H9 (cell line): ENCODE measurements around the gene PCBD2. TPM values are rescaled to one million over a fixed set of nuclear protein-coding genes. Genes with fewer than 3 reads are reported as not detected.

Experiments
- DNase-seq: peaks from one replicate; pipeline ENCODE4 v3.0.0-alpha.2; 2017
- H2AFZ ChIP-seq: one replicate; pipeline ENCODE4 v1.6.1; 2013; ENCODE audit warnings: mild to moderate bottlenecking, low read length, control low read depth, moderate library complexity
- H2AK5ac ChIP-seq: 2 replicates; pipeline ENCODE4 v1.6.1; 2013; ENCODE audit warnings: low read length, control low read depth, mixed read lengths; ENCODE audit not compliant: insufficient read length
- H2BK120ac ChIP-seq: one replicate; pipeline ENCODE4 v1.6.1; 2013; ENCODE audit warnings: low read depth, mild to moderate bottlenecking, low read length, control low read depth, inconsistent platforms; ENCODE audit not compliant: poor library complexity, severe bottlenecking
- H2BK12ac ChIP-seq: 2 replicates; pipeline ENCODE4 v1.6.1; 2013; ENCODE audit warnings: low read length, control low read depth, mixed read lengths, low read depth; ENCODE audit not compliant: insufficient read length
- H2BK15ac ChIP-seq: 2 replicates; pipeline ENCODE4 v1.6.1; 2013; ENCODE audit warnings: low read depth, low read length, control low read depth
- H2BK20ac ChIP-seq: one replicate; pipeline ENCODE4 v1.6.1; 2013; ENCODE audit warnings: low read depth, mild to moderate bottlenecking, low read length, control low read depth, inconsistent platforms; ENCODE audit not compliant: poor library complexity, severe bottlenecking
- H2BK5ac ChIP-seq: 2 replicates; pipeline ENCODE4 v1.6.1; 2013; ENCODE audit warnings: low read length, control low read depth, mixed read lengths; ENCODE audit not compliant: insufficient read length
- H3K14ac ChIP-seq: 2 replicates; pipeline ENCODE4 v1.6.1; 2013; ENCODE audit warnings: low read length, control low read depth; ENCODE audit not compliant: insufficient read depth
- H3K18ac ChIP-seq: 2 replicates; pipeline ENCODE4 v1.6.1; 2013; ENCODE audit warnings: low read depth, mild to moderate bottlenecking, mixed read lengths, low read length, control low read depth; ENCODE audit not compliant: insufficient read length
- H3K23ac ChIP-seq: 2 replicates; pipeline ENCODE4 v1.6.1; 2013; ENCODE audit warnings: low read length, control low read depth, mixed read lengths, low read depth; ENCODE audit not compliant: insufficient read length
- H3K23me2 ChIP-seq: 2 replicates; pipeline ENCODE4 v1.6.1; 2013; ENCODE audit warnings: low read depth, mild to moderate bottlenecking, mixed read lengths, low read length, control low read depth; ENCODE audit not compliant: insufficient read length, poor library complexity, severe bottlenecking
- H3K27ac ChIP-seq: 2 replicates; pipeline ENCODE4 v1.5.1; 2013; ENCODE audit warnings: low read length, control low read depth, mixed read lengths, low read depth; ENCODE audit not compliant: insufficient read length
- H3K27me3 ChIP-seq: 2 replicates; pipeline ENCODE4 v1.6.1; 2013; ENCODE audit warnings: low read length, control low read depth, inconsistent platforms; ENCODE audit not compliant: insufficient read depth
- H3K4ac ChIP-seq: 2 replicates; pipeline ENCODE4 v1.6.1; 2013; ENCODE audit warnings: low read depth, mild to moderate bottlenecking, control low read depth, inconsistent platforms, low read length, moderate library complexity
- H3K4me1 ChIP-seq: 2 replicates; pipeline ENCODE4 v1.6.1; 2013; ENCODE audit warnings: low read length, control low read depth, inconsistent platforms; ENCODE audit not compliant: insufficient read depth
- H3K4me2 ChIP-seq: 2 replicates; pipeline ENCODE4 v1.6.1; 2013; ENCODE audit warnings: low read length, control low read depth, mixed read lengths; ENCODE audit not compliant: insufficient read length, insufficient read depth
- H3K56ac ChIP-seq: 2 replicates; pipeline ENCODE4 v1.6.1; 2013; ENCODE audit warnings: low read depth, mild to moderate bottlenecking, mixed read lengths, low read length, control low read depth; ENCODE audit not compliant: insufficient read length
- H3K79me1 ChIP-seq: 2 replicates; pipeline ENCODE4 v1.6.1; 2013; ENCODE audit warnings: low read depth, mild to moderate bottlenecking, moderate library complexity, low read length, control low read depth, inconsistent platforms; ENCODE audit not compliant: insufficient read depth, poor library complexity, severe bottlenecking
- H3K79me2 ChIP-seq: 2 replicates; pipeline ENCODE4 v1.6.1; 2013; ENCODE audit warnings: low read length, control low read depth, inconsistent platforms; ENCODE audit not compliant: insufficient read depth
- H3K9ac ChIP-seq: 2 replicates; pipeline ENCODE4 v1.6.1; 2013; ENCODE audit warnings: low read length, control low read depth, mixed read lengths; ENCODE audit not compliant: insufficient read length; ENCODE audit errors: extremely low read depth
- H3K9me3 ChIP-seq: one replicate; pipeline ENCODE4 v1.6.1; 2013; ENCODE audit warnings: low read depth, low read length, inconsistent platforms; ENCODE audit not compliant: control insufficient read depth
- H3T11ph ChIP-seq: one replicate; pipeline ENCODE4 v1.6.1; 2013; ENCODE audit warnings: mild to moderate bottlenecking, low read length, control low read depth, inconsistent platforms
- H4K20me1 ChIP-seq: one replicate; pipeline ENCODE4 v1.6.1; 2013; ENCODE audit not compliant: control insufficient read depth, insufficient read length, insufficient read depth
- H4K5ac ChIP-seq: 2 replicates; pipeline ENCODE4 v1.6.1; 2013; ENCODE audit warnings: low read depth, mild to moderate bottlenecking, mixed read lengths, low read length, control low read depth; ENCODE audit not compliant: insufficient read length
- H4K8ac ChIP-seq: replicated peaks from 2 replicates; pipeline ENCODE4 v1.6.1; 2013; ENCODE audit warnings: low read length, control low read depth, mixed read lengths, low read depth; ENCODE audit not compliant: insufficient read length
- H4K91ac ChIP-seq: 2 replicates; pipeline ENCODE4 v1.6.1; 2013; ENCODE audit warnings: low read depth, mild to moderate bottlenecking, moderate library complexity, mixed read lengths, low read length, control low read depth; ENCODE audit not compliant: insufficient read length
- H3K27ac Mint-ChIP-seq, 3 experiments: 2 replicates in 2 of 3; 3 replicates in 1 of 3; pipeline ENCODE4 v1.8.0; 2020 to 2021; ENCODE audit warnings: mixed read lengths in 3 of 3, mild to moderate bottlenecking in 1 of 3, moderate library complexity in 1 of 3
- H3K27me3 Mint-ChIP-seq: 2 replicates; pipeline ENCODE4 v1.8.0; 2021; ENCODE audit warnings: low read depth, mild to moderate bottlenecking, moderate library complexity, mixed read lengths
- H3K36me3 Mint-ChIP-seq, 3 experiments: 2 replicates in 2 of 3; 3 replicates in 1 of 3; pipeline ENCODE4 v1.8.0; 2020 to 2021; ENCODE audit warnings: low read depth in 3 of 3, mixed read lengths in 3 of 3; ENCODE audit not compliant: insufficient read depth in 1 of 3
- H3K4me1 Mint-ChIP-seq, 2 experiments: 2 replicates each; pipeline ENCODE4 v1.8.0; 2020; ENCODE audit warnings: mixed read lengths in 2 of 2
- H3K4me3 Mint-ChIP-seq, 2 experiments: 2 replicates in 1 of 2; 3 replicates in 1 of 2; pipeline ENCODE4 v1.8.0; 2020 to 2021; ENCODE audit warnings: mild to moderate bottlenecking in 2 of 2, mixed read lengths in 2 of 2, moderate library complexity in 1 of 2
- H3K9me3 Mint-ChIP-seq, 2 experiments: 2 replicates in 1 of 2; 3 replicates in 1 of 2; pipeline ENCODE4 v1.8.0; 2020; ENCODE audit warnings: mild to moderate bottlenecking in 2 of 2, mixed read lengths in 2 of 2, moderate library complexity in 1 of 2
- WGBS: extraction: QIAGEN DNeasy Blood & Tissue Kit; methylation state at CpG from one replicate; pipeline ENCODE4 v1.1.7; 2013; ENCODE audit warnings: missing lambda C conversion rate, low lambda C conversion rate, mixed read lengths; ENCODE audit not compliant: insufficient read length; ENCODE audit errors: extremely low coverage; 5-methylcytosine and 5-hydroxymethylcytosine counted together
- total RNA-seq: library from RNA; stranded (reverse); gene quantifications from 2 replicates; pipeline ENCODE4 v1.2.1, GENCODE V29; 2021
- TF ChIP-seq, protein P1 (sequence below): fragments of 200-600 bp; sonication (generic); conservative IDR thresholded peaks from 3 replicates; pipeline ENCODE4 v1.8.0; 2021; ENCODE audit warnings: antibody characterized with exemption, mild to moderate bottlenecking

The PCBD2 gene
- total RNA-seq, 1 experiment from 2014 or later = 11.9 TPM

- H3K14ac ChIP-seq = no peak overlapping the region
- H2BK5ac ChIP-seq = no peak overlapping the region
- no peaks in the 10 kb centered on the region for H3K9me3 ChIP-seq
- no peak overlapping the region for H3K23ac ChIP-seq
- no peak overlapping the region for H3K4me2 ChIP-seq
- H2AK5ac ChIP-seq = no peak overlapping the region
- no peak overlapping the region for H2BK15ac ChIP-seq
- DNase-seq = no peak
- H3K4me3 Mint-ChIP-seq = no peak overlapping the region; a peak in 1 of 5 replicates
- H2AFZ ChIP-seq = no peak overlapping the region
- H3K4me1 ChIP-seq = 0 out of 2 replicates have a peak, but pooled peaks cover 3% of the 10 kb centered on the region
- no peak overlapping the region for H4K8ac ChIP-seq
- no peak overlapping the region for H3K4ac ChIP-seq
- no peaks in the 10 kb centered on the region for H3K79me1 ChIP-seq
- peaks cover 5 to 8% of the 10 kb centered on the region in 2 experiments for H3K4me1 Mint-ChIP-seq
- H3K27me3 Mint-ChIP-seq = no peaks in the 10 kb centered on the region
- H3K56ac ChIP-seq = no peak overlapping the region
- H2BK12ac ChIP-seq = no peak overlapping the region
- H3K36me3 Mint-ChIP-seq = peaks cover 0 to 10% (median 0%) of the 10 kb centered on the region in 3 experiments; a peak in 2 of 7 replicates
- no peak overlapping the region for H3K9ac ChIP-seq
- peak overlapping the region in 1 of 3 experiments; percentile 48; a peak in 1 of 7 replicates for H3K27ac Mint-ChIP-seq
- no peak overlapping the region for H3K27ac ChIP-seq
- no peaks in the 10 kb centered on the region for H3K9me3 Mint-ChIP-seq
- H3K27me3 ChIP-seq = no peaks in the 10 kb centered on the region
- H2BK20ac ChIP-seq = no peak overlapping the region
- WGBS = no CpG with 5 or more reads among the region's 10 CpGs
- H2BK120ac ChIP-seq = no peak overlapping the region
- H3T11ph ChIP-seq = no peak overlapping the region
- no peaks in the 10 kb centered on the region for H3K79me2 ChIP-seq
- no peak overlapping the region for H3K18ac ChIP-seq
- no peaks in the 10 kb centered on the region for H3K23me2 ChIP-seq
- no peak overlapping the region for H4K5ac ChIP-seq
- H4K20me1 ChIP-seq = no peaks in the 10 kb centered on the region
- H4K91ac ChIP-seq = peak overlapping the region; percentile 53
- TF ChIP-seq, protein P1, sequence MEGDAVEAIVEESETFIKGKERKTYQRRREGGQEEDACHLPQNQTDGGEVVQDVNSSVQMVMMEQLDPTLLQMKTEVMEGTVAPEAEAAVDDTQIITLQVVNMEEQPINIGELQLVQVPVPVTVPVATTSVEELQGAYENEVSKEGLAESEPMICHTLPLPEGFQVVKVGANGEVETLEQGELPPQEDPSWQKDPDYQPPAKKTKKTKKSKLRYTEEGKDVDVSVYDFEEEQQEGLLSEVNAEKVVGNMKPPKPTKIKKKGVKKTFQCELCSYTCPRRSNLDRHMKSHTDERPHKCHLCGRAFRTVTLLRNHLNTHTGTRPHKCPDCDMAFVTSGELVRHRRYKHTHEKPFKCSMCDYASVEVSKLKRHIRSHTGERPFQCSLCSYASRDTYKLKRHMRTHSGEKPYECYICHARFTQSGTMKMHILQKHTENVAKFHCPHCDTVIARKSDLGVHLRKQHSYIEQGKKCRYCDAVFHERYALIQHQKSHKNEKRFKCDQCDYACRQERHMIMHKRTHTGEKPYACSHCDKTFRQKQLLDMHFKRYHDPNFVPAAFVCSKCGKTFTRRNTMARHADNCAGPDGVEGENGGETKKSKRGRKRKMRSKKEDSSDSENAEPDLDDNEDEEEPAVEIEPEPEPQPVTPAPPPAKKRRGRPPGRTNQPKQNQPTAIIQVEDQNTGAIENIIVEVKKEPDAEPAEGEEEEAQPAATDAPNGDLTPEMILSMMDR = no peak
These were observed 2.7 kb upstream of the PCBD2 start for GRCh38 chr5:134902071-134902801.
